Prostate gland (tissue), 2 donors: ENCODE measurements around the gene KCNK2. TPM values are rescaled to one million over a fixed set of nuclear protein-coding genes. Genes with fewer than 3 reads are reported as not detected.

Source experiments
- DNase-seq: peaks from one replicate; pipeline ENCODE4 v3.0.0-alpha.2; 2019; ENCODE audit warnings: low spot score
- H3K27ac ChIP-seq, 2 donors: fragments of 200-600 bp; sonication (generic); 2 replicates each; pipeline ENCODE4 v1.5.1; 2017 to 2019
- H3K27me3 ChIP-seq: fragments of 200-600 bp; sonication (generic); replicated peaks from 2 replicates; pipeline ENCODE4 v1.5.1; 2019; ENCODE audit not compliant: insufficient read depth
- H3K36me3 ChIP-seq, 2 donors: fragments of 200-600 bp; sonication (generic); 1 replicate in 1 of 2; 2 replicates in 1 of 2; pipeline versions ENCODE4 v1.5.1 to v1.8.1; 2017 to 2019
- H3K4me1 ChIP-seq: fragments of 200-600 bp; sonication (generic); replicated peaks from 2 replicates; pipeline ENCODE4 v1.5.1; 2019
- H3K4me3 ChIP-seq, 2 donors: fragments of 200-600 bp; sonication (generic); 2 replicates each; pipeline ENCODE4 v1.5.1; 2017 to 2019
- H3K9me3 ChIP-seq: fragments of 200-600 bp; sonication (generic); 2 replicates; pipeline ENCODE4 v1.5.1; 2017
- CTCF ChIP-seq, 4 experiments: fragments of 200-600 bp in 2 of 4; fragments of 450-650 bp in 2 of 4; sonication (generic) in 2 of 4; IDR thresholded peaks; 1 replicate in 3 of 4; 2 replicates in 1 of 4; pipeline ENCODE4 v1.5.1; 2016 to 2019; ENCODE audit warnings: antibody characterized with exemption in 4 of 4, mild to moderate bottlenecking in 2 of 4, moderate library complexity in 2 of 4
- POLR2A ChIP-seq: fragments of 450-650 bp; IDR thresholded peaks from one replicate; pipeline ENCODE4 v1.6.1; 2016; ENCODE audit warnings: antibody characterized with exemption, mild to moderate bottlenecking
- POLR2AphosphoS5 ChIP-seq: sonication (generic); formaldehyde crosslinking; IDR thresholded peaks from one replicate; pipeline ENCODE4 v1.6.1; 2017; ENCODE audit warnings: antibody characterized with exemption
- WGBS: methylation state at CpG from one replicate; pipeline ENCODE4 v1.1.5; 2018; 5-methylcytosine and 5-hydroxymethylcytosine counted together
- intact Hi-C: fragments of 100-400 bp; cut with DNase I; formaldehyde crosslinking; loops from one replicate; pipeline ENCODE4 v1.14.2; 2022
- total RNA-seq, 2 donors: library from RNA; depleted of rRNA; stranded (reverse); fragments of >200 nt; gene quantifications; one replicate each; pipeline ENCODE4 v1.1.0, GENCODE V29; 2016

The KCNK2 gene
- total RNA-seq, 2 donors from 2014 or later, result 0.09 to 4.3 TPM

- TF ChIP-seq POLR2A, result no peak
- TF ChIP-seq POLR2AphosphoS5, result no peak
- TF ChIP-seq CTCF (IDR thresholded peaks at IDR 0.05), result no peak
- intact Hi-C loops, result no loop called here
Observed at GRCh38 chr1:215262106-215262505, 179.6 kb downstream of the KCNK2 start.

GRCh38 chr1:215263636-215264035 lies 181.1 kb downstream of the KCNK2 start:
- H3K4me1 ChIP-seq, result no peaks in the 10 kb centered on the region
- H3K4me3 ChIP-seq, result no peak overlapping the region
- no peaks in the 10 kb centered on the region for H3K36me3 ChIP-seq
- DNase-seq, result no peak
- WGBS, result 86% methylated on average over 1 of the region's 1 CpG
- H3K27me3 ChIP-seq, result no peaks in the 10 kb centered on the region
- H3K27ac ChIP-seq, result no peak overlapping the region
- intact Hi-C loops, result no loop called here
- TF ChIP-seq POLR2AphosphoS5, result no peak
- no peak for TF ChIP-seq POLR2A
- TF ChIP-seq CTCF (IDR thresholded peaks at IDR 0.05), result no peak
- no peaks in the 10 kb centered on the region for H3K9me3 ChIP-seq

More at GRCh38 chr1:215262106-215262505, 179.6 kb downstream of the KCNK2 start:
- Histone ChIP-seq H3K27me3 (no peaks in the 10 kb centered on the region), H3K4me1 (no peaks in the 10 kb centered on the region), H3K4me3 (no peak overlapping the region), H3K36me3 (no peaks in the 10 kb centered on the region), H3K9me3 (no peaks in the 10 kb centered on the region), H3K27ac (no peak overlapping the region)
- no peak for DNase-seq
- WGBS, result 92% methylated on average over 1 of the region's 1 CpG

- H3K9me3 ChIP-seq, result no peaks in the 10 kb centered on the region
- H3K36me3 ChIP-seq, result no peaks in the 10 kb centered on the region
- no peaks in the 10 kb centered on the region for H3K27me3 ChIP-seq
- DNase-seq, result no peak
- WGBS, result 91% methylated on average over 3 of the region's 3 CpGs
- H3K4me3 ChIP-seq, result no peak overlapping the region
- H3K27ac ChIP-seq, result no peak overlapping the region
- no peaks in the 10 kb centered on the region for H3K4me1 ChIP-seq
- intact Hi-C loops, result no loop called here
- TF ChIP-seq POLR2A (no peak), CTCF (IDR thresholded peaks at IDR 0.05) (no peak), POLR2AphosphoS5 (no peak)
Observed at GRCh38 chr1:215264649-215265048, 182.1 kb downstream of the KCNK2 start.

- TF ChIP-seq POLR2AphosphoS5, result no peak
- WGBS, result 62% methylated on average over 1 of the region's 1 CpG
- no peaks in the 10 kb centered on the region for H3K9me3 ChIP-seq
- H3K36me3 ChIP-seq, result no peaks in the 10 kb centered on the region
- no peaks in the 10 kb centered on the region for H3K27me3 ChIP-seq
- no peaks in the 10 kb centered on the region for H3K4me1 ChIP-seq
- H3K27ac ChIP-seq, result no peak overlapping the region
- DNase-seq, result no peak
- no peak overlapping the region for H3K4me3 ChIP-seq
- intact Hi-C loops, result no loop called here
Observed at GRCh38 chr1:215267495-215267894, 185.0 kb downstream of the KCNK2 start.

GRCh38 chr1:215269955-215270354 lies 187.4 kb downstream of the KCNK2 start:
- no peak overlapping the region for H3K4me3 ChIP-seq
- WGBS, result 47% methylated on average over 3 of the region's 3 CpGs
- DNase-seq, result no peak
- H3K9me3 ChIP-seq, result no peaks in the 10 kb centered on the region
- no peak for TF ChIP-seq CTCF (IDR thresholded peaks at IDR 0.05)
- TF ChIP-seq POLR2A, result no peak
- no peak for TF ChIP-seq POLR2AphosphoS5
- no peaks in the 10 kb centered on the region for H3K36me3 ChIP-seq
- H3K27me3 ChIP-seq, result no peaks in the 10 kb centered on the region
- intact Hi-C loops, result no loop called here
- no peaks in the 10 kb centered on the region for H3K4me1 ChIP-seq
- H3K27ac ChIP-seq, result no peak overlapping the region
